ENCODE data around the gene PHLDB3.

DNA sequence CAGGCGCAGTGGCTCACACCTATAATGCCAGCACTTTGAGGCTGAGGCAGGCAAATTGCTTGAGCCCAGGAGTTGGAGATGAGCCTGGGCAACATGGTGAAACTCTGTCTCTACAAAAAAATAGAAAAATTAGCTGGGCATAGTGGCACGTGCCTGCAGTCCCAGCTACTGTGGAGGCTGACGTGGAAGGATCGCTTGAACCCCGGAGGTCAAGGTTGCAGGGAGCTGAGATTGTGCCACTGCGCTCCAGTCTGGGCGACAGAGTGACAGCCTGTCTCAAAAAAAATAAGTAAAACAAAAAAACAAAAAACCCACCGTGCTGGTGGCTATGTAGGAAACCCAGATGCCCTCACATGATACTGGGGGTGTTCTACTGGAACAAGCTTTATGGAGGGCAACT is 16.4 kb downstream of the PHLDB3 start:
- TF ChIP-seq POLR2A (IDR thresholded peaks at IDR 0.05) = no peak
- TF ChIP-seq, protein P1, sequence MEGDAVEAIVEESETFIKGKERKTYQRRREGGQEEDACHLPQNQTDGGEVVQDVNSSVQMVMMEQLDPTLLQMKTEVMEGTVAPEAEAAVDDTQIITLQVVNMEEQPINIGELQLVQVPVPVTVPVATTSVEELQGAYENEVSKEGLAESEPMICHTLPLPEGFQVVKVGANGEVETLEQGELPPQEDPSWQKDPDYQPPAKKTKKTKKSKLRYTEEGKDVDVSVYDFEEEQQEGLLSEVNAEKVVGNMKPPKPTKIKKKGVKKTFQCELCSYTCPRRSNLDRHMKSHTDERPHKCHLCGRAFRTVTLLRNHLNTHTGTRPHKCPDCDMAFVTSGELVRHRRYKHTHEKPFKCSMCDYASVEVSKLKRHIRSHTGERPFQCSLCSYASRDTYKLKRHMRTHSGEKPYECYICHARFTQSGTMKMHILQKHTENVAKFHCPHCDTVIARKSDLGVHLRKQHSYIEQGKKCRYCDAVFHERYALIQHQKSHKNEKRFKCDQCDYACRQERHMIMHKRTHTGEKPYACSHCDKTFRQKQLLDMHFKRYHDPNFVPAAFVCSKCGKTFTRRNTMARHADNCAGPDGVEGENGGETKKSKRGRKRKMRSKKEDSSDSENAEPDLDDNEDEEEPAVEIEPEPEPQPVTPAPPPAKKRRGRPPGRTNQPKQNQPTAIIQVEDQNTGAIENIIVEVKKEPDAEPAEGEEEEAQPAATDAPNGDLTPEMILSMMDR (IDR thresholded peaks at IDR 0.05) = no peak
